Upper lobe of right lung (tissue), 1 donor: Measurements from ENCODE around the gene GABARAPL2. TPM values are rescaled to one million over a fixed set of nuclear protein-coding genes. Genes with fewer than 3 reads are reported as not detected.
A peak's percentile ranks its signal among the peaks of the same experiment; 100 is the strongest.

Source experiments
- ATAC-seq: fragments of 200-7000 bp; cut with Tn5 transposase; one replicate; pipeline ENCODE4 v1.9.1; 2020; ENCODE audit warnings: mild to moderate bottlenecking, moderate library complexity
- DNase-seq: peaks from one replicate; pipeline ENCODE4 v3.0.0-alpha.2; 2020
- H3K27ac ChIP-seq: fragments of 200-600 bp; one replicate; pipeline ENCODE4 v1.8.0; 2022
- H3K27me3 ChIP-seq: fragments of 200-600 bp; one replicate; pipeline ENCODE4 v1.8.0; 2022; ENCODE audit warnings: mild to moderate bottlenecking
- H3K36me3 ChIP-seq: fragments of 200-600 bp; one replicate; pipeline ENCODE4 v1.8.0; 2022
- H3K4me1 ChIP-seq: fragments of 200-600 bp; one replicate; pipeline ENCODE4 v1.8.0; 2022
- H3K4me3 ChIP-seq: fragments of 200-600 bp; one replicate; pipeline ENCODE4 v1.8.0; 2022; ENCODE audit warnings: mild to moderate bottlenecking
- H3K9me3 ChIP-seq: fragments of 200-600 bp; one replicate; pipeline ENCODE4 v1.8.0; 2022
- CTCF ChIP-seq: fragments of 200-600 bp; IDR thresholded peaks from one replicate; pipeline ENCODE4 v1.8.0; 2022; ENCODE audit warnings: antibody characterized with exemption
- intact Hi-C: fragments of 100-400 bp; cut with DNase I; formaldehyde crosslinking; loops from one replicate; pipeline ENCODE4 v1.11.0; 2022
- total RNA-seq: library from RNA; stranded (reverse); fragmentation: NEBNext Ultra II Directional; extraction: Animal tissue kit (Norgen Biotek cat#: 25700); gene quantifications from one replicate; pipeline ENCODE4 v1.2.1, GENCODE V29; 2021
- donor health status: DM: no; HTN: yes; CAD: no; lungs with severe emphysema.

GABARAPL2 gene
- total RNA-seq, 1 donor from 2014 or later = 109 TPM

GRCh38 chr16:75616521-75617010, 50.4 kb downstream of the GABARAPL2 start:
- Histone ChIP-seq H3K36me3 (peaks cover 84% of the 10 kb centered on the region), H3K4me3 (no peak overlapping the region), H3K9me3 (no peaks in the 10 kb centered on the region), H3K4me1 (peaks cover 8% of the 10 kb centered on the region), H3K27ac (no peak overlapping the region), H3K27me3 (no peaks in the 10 kb centered on the region)
- no peak for TF ChIP-seq CTCF
- DNase-seq (no peak), ATAC-seq (no peak)
- intact Hi-C loops = no loop called here

GRCh38 chr16:75617121-75617520, 50.9 kb downstream of the GABARAPL2 start:
- H3K4me3 ChIP-seq = no peak overlapping the region
- no peak overlapping the region for H3K27ac ChIP-seq
- no peaks in the 10 kb centered on the region for H3K9me3 ChIP-seq
- DNase-seq (no peak), ATAC-seq (no peak)
- H3K4me1 ChIP-seq = peaks cover 13% of the 10 kb centered on the region
- no peak for TF ChIP-seq CTCF
- no peaks in the 10 kb centered on the region for H3K27me3 ChIP-seq
- intact Hi-C loops = no loop called here
- peaks cover 79% of the 10 kb centered on the region for H3K36me3 ChIP-seq

GRCh38 chr16:75618780-75619179, 52.6 kb downstream of the GABARAPL2 start:
- intact Hi-C loops = no loop called here
- ATAC-seq = no peak
- Histone ChIP-seq H3K9me3 (no peaks in the 10 kb centered on the region), H3K4me1 (peaks cover 17% of the 10 kb centered on the region), H3K27me3 (no peaks in the 10 kb centered on the region), H3K4me3 (no peak overlapping the region), H3K36me3 (peaks cover 62% of the 10 kb centered on the region), H3K27ac (no peak overlapping the region)
- TF ChIP-seq CTCF = no peak
- DNase-seq = no peak

- no peak for ATAC-seq
- H3K27me3 ChIP-seq = no peaks in the 10 kb centered on the region
- intact Hi-C loops = no loop called here
- H3K27ac ChIP-seq = no peak overlapping the region
- no peak for TF ChIP-seq CTCF
- H3K4me3 ChIP-seq = no peak overlapping the region
- peaks cover 48% of the 10 kb centered on the region for H3K36me3 ChIP-seq
- H3K4me1 ChIP-seq = peaks cover 17% of the 10 kb centered on the region
- H3K9me3 ChIP-seq = no peaks in the 10 kb centered on the region
- DNase-seq = no peak
Measured at GRCh38 chr16:75620326-75621169, 54.4 kb downstream of the GABARAPL2 start.

DNA sequence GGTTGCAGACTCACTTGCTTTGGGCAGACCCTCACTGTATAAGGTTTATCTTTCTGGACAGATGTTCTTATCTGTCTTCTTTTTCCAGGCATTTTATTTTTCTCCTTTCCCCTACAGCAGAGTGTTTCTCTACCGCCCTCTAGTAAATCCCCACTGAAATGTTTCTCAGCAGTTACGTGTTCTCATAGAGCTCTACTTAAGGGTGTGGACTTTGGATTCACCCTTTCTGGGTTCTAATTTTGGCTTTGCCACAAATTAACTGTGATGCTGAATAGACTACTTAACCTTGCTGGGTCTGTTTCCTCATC, 54.9 kb downstream of the GABARAPL2 start:
- no peak overlapping the region for H3K4me3 ChIP-seq
- peak; percentile 26 for TF ChIP-seq CTCF
- ATAC-seq (no peak), DNase-seq (no peak)
- intact Hi-C loops = no loop called here
- peaks cover 48% of the 10 kb centered on the region for H3K36me3 ChIP-seq
- peaks cover 17% of the 10 kb centered on the region for H3K4me1 ChIP-seq
- no peaks in the 10 kb centered on the region for H3K9me3 ChIP-seq
- H3K27me3 ChIP-seq = no peaks in the 10 kb centered on the region
- H3K27ac ChIP-seq = no peak overlapping the region
